Stimulated activated CD4-positive, alpha-beta T cell treated with anti-CD3 and anti-CD28 coated beads, Interleukin-2, amount 100 ng/mL, for 48 hours (primary cell): ENCODE results near the gene KIF14.

Experiments used
- DNase-seq, 2 donors: peaks; one replicate each; pipeline ENCODE4 v3.0.0-alpha.2; 2020

The KIF14 gene, protein sequence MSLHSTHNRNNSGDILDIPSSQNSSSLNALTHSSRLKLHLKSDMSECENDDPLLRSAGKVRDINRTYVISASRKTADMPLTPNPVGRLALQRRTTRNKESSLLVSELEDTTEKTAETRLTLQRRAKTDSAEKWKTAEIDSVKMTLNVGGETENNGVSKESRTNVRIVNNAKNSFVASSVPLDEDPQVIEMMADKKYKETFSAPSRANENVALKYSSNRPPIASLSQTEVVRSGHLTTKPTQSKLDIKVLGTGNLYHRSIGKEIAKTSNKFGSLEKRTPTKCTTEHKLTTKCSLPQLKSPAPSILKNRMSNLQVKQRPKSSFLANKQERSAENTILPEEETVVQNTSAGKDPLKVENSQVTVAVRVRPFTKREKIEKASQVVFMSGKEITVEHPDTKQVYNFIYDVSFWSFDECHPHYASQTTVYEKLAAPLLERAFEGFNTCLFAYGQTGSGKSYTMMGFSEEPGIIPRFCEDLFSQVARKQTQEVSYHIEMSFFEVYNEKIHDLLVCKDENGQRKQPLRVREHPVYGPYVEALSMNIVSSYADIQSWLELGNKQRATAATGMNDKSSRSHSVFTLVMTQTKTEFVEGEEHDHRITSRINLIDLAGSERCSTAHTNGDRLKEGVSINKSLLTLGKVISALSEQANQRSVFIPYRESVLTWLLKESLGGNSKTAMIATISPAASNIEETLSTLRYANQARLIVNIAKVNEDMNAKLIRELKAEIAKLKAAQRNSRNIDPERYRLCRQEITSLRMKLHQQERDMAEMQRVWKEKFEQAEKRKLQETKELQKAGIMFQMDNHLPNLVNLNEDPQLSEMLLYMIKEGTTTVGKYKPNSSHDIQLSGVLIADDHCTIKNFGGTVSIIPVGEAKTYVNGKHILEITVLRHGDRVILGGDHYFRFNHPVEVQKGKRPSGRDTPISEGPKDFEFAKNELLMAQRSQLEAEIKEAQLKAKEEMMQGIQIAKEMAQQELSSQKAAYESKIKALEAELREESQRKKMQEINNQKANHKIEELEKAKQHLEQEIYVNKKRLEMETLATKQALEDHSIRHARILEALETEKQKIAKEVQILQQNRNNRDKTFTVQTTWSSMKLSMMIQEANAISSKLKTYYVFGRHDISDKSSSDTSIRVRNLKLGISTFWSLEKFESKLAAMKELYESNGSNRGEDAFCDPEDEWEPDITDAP (N-terminal part only)

DNA sequence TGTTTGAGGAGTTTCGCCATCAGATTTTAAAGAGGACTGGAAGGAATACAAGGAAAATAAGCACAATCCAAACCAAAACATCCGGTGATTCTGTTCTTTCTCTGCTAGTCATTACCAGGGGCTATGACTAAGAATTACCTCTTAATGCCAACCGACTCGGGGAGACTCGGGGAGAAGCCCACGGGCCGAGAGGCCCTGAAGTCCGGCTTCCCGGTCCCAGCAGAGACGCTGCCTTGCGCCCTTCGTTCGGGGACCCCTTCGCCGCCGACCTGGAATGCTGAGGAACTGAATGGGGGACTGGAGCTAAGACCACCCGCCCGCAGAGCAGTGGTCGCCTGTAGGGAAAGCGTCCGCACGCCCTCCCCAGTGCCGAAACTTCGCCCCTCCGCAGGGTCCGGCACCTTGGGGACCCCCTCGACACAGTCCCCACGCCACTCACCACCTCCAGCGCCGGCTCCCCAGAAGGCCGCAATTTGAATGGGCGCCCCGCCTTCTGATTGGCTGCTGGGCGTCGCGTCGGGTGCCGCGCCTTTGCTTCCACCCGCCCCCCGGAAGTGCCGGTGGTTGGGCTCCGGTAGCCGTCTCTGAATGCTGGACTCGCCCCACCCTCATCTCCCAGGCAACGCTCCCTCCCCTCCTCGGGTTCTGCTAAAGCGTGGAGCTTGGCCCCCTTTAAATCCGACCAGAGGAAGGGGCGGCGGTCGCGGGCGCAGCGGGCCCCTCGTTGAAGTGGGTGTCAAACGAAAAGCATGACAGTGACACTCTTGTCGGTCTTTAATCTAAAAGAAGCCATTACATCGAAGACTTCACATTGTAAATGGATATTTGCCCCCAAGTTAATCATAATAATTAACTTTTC is at the start of gene KIF14:
Gene KIF14, minus strand, starts transcription at position 479 of the 859 bp plus-strand sequence. CDS start 2,028 bp downstream, outside the sequence.
- DNase-seq: peak; percentile 83 to 85

DNA sequence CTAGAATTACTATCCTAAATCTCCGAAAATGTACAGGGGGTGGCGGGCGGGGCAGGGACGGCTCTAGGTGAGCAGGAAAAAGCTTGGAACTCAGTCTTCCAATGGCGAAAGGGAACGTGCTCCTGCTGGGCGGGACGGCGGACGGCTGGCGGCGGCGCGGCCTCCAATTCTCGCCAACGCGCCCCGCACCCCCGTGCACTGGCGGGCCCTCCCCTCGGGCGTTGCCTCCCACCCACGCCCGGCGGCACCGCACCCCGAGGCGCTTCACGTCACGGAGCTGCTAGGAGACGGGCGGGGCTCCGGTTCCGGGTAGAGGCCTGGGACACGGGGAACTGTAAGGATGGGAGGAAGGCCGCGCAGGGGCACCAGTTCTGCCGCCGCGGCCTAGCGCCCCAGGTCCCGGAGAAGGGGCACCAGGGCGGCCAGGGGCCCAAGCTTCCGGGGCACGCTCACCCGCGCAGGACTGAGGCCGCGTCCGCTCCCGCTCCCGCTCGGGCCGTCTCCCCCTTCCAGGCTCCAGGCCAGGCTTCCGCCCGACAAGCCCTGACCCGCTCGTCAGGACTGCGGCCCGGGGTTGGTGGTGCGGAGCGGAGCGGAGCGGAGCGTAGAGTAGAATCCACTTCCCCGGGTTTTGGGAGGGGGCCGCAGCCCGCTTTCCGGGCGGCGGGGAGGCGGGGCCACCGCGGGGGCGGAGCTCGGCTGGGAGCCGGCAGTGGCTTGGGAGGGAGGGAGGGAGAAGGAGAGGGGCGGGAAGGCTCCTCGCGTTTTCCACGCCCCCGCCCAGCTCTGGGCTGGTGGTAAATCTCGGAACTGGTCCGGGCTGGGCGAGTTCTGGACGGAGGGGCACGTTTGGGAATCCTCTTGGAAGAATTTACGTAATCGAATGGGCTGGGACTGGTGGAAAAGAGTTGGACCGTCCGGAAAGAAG is 49.0 kb upstream of the KIF14 start, which contains the start of gene DDX59:
Gene DDX59, minus strand, starts transcription at position 594 of the 928 bp plus-strand sequence. CDS start 3,167 bp downstream, outside the sequence.
- DNase-seq: peak; percentile 89 to 90

DNA sequence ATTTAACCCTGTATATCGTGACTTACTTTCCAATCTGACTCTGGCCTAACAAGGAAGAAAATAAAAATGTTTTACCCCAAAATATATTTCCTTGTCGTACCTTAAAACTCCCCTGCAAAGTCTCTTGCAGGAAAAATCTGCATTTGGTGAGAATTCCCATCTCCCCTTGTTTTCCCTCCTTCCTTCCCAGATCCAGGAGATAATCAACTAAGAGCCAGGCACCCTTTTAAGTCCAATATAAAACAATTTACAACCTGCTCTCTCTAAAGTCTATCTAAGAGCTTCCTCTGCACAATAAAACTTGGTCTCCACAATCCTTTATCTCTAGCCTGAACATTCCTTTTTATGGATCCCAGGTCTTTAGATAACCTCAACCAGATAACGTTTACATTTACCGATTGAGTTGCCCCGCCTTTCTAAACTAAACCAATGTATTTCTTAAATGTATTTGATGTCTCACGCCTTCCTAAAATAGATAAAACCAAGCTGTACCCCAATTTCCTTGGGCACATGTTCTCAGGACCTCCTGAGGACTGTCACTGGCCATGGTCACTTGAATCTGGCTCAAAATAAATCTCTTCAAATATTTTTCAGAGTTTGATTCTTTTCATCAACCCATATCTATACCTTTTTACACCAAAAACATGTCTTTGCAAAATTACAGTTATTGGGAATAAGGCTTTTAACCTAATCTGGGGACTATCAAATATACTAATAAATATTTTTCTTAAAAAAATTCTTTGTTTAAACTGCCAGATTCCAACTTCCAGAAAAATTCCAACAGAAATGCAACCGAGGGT is 48.2 kb upstream of the KIF14 start:
- DNase-seq: no peak

DNA sequence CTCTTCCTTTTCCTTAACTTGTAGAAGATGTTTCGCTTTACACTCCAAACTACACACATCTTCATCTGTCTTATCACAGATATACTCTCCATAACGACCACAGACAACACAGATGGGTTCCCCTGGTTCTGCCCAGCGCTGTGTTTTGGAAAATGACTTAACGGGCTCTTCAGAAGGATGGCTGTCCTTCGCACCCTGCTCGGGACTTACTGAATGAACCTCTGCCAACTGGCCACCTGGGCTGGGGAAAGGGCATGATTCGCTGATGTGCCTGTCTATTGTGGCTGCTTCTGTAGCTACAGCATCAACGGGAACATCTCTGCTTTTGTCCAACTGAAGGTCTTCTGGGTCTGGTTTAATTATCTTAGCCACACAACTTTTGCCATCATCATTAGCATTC is 45.8 kb upstream of the KIF14 start:
- no peak for DNase-seq

DNA sequence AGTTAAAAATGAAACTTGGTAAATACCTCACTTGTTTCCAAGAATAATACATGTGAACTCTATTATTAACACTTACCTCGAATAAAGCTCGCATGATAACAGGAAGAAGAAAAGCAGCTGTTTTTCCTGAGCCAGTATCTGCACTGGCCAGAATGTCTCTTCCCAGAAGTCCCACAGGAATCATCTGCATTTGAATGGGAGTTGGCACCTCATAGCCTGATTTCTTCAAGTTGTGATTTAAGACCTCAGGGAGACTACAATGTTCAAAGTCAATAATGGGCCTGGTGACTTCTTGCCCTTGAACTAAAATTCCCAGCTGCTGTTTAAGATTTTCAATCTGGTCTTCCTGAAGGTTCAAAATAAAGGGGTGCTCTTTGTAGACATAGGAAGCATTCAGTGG is 45.3 kb upstream of the KIF14 start:
- DNase-seq: no peak

DNA sequence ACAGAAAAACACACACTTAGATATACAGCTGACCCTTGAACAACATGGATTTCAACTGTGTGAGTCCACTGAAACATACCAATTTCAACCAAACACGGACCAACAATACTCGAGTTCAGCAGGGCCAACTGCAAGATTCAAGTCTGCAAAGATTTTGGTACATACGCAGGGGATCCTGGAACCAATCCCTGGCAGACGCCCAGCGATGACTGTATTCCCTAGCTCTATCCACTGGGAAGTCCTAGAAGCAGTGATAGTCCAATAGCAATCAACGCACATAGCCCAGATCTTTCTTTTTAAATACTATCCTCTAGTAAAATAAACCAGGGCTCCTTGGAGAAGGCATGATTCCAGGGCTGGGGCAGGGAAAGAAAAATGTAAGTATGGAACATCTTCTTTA is 40.2 kb upstream of the KIF14 start:
- DNase-seq: no peak

DNA sequence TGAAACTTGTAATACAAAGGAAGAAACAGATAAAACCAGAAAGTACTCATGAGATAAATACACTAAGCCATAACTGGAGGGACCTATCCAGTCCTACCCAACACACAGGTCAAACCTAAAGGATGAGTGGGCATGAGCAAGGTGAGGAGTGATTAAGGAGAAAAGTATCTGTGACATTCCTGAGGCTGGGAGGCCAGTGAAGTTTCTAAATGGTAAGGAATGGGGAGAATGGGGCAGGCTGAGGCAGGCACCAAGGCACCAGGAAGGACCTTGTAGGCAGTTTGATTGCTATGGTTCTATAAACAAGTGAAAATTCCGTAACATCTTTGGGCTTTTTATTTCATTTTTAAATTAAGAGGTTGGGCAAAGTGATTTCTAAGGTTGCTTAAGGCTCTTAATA is 38.7 kb upstream of the KIF14 start:
- DNase-seq: no peak

DNA sequence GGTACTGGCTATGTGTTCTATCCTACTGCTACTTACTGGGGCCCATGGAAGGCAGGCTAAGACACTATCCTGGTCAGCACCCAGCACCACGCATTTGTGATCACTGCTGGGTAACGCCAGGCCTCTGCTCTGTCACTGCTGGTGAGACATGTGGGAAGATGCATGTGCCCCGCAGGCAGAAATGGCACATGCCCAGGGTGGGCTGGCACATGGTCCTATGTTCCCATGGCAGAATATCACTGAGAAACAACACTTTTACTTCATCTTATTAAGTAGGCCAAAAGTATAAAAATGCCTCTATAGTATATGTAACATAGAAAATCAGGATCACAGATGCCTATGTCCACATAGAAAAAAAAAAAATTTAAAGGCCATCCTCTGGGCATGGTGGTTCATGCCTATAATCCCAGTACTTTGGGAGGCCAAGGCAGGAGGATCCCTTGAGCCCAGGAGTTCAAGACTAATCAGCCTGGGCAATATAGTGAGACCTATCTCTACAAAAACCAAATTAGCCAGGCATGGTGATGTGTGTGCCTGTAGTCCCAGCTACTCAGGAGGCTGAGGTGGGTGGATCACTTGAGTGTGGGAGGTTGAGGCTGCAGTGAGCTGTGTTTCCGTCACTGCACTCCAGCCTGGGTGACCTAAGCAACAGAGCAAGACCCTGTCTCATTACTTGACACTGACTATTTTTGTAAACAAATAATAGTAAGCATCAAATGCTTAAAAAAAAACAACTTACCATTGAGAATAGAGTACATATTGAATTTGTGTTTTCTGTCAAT is 37.7 kb upstream of the KIF14 start:
- DNase-seq: no peak

DNA sequence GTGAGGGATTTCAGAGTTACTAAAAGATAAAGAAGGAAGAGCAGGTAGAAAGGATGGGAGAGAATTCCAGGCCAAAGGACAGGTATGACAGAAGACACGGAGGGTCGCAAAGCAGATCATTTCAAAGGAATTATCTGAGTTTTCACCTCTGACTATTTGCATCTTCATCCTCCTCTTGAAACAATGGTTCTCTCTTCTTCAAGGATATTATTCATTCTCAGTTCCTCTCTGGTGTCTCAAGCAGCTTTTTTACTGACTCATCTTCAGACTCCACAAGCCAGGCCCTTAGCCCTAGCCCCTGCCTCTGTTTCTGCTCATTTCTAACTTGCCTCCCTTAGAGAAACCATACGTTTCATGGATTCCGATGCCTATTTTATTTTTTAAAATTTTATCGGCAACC is 34.1 kb upstream of the KIF14 start:
- DNase-seq: no peak

DNA sequence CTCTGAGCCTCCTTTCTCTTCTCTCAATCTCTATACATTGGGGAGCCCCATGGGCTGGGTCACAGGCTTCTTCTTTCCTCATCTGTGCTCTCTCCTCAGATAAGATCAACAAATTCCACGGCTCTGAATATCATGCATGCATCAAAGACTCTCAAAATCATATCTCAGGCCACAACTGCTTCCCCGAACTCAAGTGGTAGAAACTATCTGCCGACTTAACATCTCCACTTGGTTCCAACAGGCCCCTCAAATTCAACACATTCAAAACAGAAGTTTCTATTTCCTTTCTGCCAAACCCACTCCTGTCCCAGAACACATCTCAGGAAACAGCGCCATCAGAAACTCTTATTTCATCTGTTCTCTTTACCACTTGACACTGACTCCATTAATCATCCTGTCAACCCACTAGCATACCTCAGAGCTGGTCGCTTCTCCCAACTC is 32.5 kb upstream of the KIF14 start:
- no peak for DNase-seq

DNA sequence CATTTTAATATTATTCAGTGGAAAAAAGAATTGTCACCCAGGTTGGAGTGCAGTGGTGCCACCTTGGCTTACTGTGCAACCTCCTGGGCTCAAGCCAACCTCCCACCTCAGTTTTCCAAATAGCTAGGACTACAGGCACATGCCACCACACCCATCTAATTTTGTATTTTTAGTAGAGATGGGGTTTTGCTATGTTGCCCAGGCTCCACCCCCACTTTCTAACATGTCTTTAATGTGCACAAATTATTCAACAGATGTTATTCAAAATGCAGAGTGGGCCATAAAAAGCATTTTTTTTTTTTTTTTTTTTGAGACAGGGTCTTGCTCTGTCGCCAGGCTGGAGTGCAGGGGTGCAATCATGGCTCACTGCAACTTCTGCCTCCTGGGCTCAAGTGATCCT is 31.8 kb upstream of the KIF14 start:
- no peak for DNase-seq

DNA sequence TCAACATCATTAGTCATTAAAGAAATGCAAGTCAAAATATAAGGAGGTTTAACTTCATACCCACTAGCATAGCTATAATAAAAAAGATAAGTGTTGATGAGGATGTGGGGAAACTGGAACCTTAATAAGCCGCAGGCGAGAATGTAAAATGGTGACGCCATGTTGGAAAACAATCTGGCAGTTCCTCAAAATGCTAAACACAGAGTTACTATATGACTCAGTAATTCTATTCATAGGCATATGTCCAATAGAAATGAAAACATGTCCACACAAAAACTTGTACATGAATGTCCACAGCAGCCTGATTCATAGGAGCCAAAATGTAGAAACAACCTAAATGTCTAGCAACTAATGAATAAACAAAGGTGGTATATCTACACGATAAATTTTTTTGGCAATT is 26.0 kb upstream of the KIF14 start:
- DNase-seq: no peak

DNA sequence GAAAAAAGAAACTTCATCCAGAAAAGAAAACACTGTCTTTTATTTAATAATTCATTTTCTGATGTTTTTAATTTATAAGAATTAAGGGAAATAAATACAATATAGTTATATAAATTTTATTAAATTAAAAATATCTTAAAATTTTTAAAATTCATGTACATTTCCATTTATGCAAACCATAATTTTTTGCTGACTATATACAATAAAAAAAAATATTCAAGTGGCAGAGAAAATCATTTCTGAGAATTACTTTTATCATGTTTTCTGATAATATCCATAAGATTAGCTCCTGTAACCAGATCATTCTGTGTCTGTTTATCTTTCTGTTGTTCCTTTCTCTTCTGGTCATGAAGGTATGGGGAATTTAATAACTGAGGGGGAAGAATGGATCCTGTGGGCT is 23.5 kb upstream of the KIF14 start:
- no peak for DNase-seq

DNA sequence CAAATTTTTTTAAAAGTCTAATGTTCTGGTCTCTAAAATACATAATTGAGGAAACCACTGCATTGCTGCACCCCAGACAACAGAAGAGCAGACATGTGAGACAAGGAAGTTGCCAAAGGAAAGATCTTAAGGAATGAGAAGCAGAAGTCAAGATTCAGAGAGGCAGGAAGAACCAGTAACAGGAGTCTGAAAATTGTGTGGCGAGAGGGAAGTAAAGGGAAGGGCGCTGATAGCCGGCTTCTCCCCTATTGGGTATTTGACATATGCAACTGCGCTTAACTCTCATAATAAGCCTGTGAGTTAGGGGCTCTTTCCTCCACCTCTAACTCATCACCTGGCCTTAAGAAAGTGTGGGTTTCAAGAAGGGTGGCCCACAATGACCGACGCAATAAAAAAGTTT is 21.9 kb upstream of the KIF14 start:
- no peak for DNase-seq

DNA sequence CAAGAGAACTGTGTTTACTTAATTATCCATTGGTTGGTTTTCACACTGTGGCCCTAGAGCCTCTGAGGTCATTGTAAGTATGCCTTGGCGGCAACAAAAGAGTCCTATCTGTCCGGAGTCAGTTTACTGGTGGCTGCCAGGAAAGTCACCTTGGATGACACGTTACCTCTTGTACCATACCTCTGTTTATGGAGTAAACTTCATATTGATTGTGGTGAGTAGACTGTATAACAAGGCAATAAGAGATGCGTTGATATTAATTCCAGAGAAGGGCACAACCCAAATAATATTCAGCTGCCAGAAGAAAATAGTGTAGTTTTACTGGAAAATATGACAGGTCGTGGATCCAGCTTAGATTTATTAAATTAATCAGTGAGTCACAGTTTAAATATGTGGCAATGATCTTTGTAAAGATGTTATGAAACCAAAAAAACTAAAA is 20.4 kb upstream of the KIF14 start:
- DNase-seq: no peak

DNA sequence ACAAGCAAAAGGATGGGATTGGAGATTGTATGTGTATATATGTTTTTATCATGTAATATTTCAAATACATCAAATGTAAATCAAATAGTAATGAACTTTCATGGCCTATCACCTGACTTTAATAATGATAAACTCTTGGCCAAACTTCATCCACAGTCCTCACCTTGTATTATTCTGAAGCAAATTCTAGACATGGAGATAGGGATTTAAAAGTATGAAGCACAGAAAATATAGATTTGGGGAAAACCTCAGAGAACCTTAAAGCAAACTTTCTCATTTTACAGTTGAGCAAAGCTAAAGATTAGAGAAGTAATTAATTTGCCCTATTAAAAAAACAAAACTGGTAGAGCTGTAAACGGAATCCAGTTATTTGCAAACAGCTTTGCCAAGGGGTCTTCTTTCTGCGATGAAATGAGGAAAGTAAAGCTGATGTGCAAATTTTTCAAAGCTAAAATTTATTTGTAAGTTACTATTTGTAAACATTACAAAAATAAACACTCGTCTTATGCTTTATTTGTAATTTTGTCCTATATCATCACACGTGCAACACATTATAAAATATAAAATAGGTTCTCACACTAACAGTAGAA is 19.9 kb upstream of the KIF14 start:
- no peak for DNase-seq

DNA sequence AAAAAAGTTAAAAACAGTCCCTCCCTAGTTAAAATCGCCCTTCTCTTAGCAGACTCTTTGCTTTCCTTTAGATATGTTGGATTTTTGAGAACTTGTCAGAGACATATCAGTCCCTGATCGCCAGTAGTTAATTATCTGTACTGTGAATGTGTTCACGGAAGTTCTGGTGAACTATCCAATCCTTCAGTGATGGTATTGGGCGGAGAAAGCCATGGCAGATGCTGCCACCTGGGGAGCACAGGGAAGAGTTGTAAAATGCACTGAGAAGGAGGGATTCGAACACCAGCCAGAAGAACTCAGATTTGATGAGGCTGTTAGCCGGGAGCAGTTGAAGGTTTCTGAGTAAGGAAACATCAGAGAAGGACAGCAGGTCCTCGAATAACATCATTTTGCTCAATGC is 17.5 kb upstream of the KIF14 start:
- DNase-seq: no peak

DNA sequence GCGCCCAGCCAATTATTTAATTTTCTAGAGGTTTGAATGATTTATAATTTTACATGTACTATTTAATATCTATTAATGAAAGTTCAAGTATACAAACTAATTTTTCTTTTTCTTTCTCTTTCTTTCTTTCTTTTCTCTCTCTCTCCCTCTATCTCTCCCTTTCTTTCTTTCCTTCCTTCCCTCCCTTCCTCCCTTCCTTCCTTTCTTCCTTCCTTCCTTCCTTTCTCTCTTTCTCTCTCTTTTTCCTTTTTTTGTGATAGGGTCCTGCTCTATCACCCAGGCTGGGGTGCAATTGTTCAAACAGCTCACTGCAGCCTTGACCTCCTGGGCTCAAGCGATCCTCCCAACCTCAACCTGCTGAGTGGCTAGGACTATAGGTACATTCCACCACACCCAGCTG is 16.1 kb upstream of the KIF14 start:
- DNase-seq: no peak
